ENCODE data around the gene CAB39L.

The CAB39L gene

GRCh38 chr13:49443704-49444523, at the start of gene CAB39L, which contains the start of gene SETDB2:
TSS of gene CAB39L (minus strand) at chr13:49444064. CDS start at chr13:49382910, 61,154 bp downstream.
TSS of gene SETDB2 (plus strand) at chr13:49444274. CDS start at chr13:49451894, 7,620 bp downstream.
- peak; percentile 96 to 100 (median 98) for DNase-seq

- no peak for DNase-seq
Measured at GRCh38 chr13:49488563-49488962, 44.7 kb upstream of the CAB39L start.

- no peak for DNase-seq
Measured at GRCh38 chr13:49481788-49482187, 37.9 kb upstream of the CAB39L start.

DNA sequence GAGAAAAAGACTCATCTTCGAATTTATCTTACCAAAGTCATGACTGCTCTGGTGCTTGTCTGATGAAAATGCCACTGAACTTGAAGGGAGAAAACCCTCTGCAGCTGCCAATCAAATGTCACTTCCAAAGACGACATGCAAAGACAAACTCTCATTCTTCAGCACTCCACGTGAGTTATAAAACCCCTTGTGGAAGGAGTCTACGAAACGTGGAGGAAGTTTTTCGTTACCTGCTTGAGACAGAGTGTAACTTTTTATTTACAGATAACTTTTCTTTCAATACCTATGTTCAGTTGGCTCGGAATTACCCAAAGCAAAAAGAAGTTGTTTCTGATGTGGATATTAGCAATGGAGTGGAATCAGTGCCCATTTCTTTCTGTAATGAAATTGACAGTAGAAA, 32.7 kb upstream of the CAB39L start:
- DNase-seq, result no peak

- no peak for DNase-seq
Measured at GRCh38 chr13:49472186-49472585, 28.3 kb upstream of the CAB39L start.

DNA sequence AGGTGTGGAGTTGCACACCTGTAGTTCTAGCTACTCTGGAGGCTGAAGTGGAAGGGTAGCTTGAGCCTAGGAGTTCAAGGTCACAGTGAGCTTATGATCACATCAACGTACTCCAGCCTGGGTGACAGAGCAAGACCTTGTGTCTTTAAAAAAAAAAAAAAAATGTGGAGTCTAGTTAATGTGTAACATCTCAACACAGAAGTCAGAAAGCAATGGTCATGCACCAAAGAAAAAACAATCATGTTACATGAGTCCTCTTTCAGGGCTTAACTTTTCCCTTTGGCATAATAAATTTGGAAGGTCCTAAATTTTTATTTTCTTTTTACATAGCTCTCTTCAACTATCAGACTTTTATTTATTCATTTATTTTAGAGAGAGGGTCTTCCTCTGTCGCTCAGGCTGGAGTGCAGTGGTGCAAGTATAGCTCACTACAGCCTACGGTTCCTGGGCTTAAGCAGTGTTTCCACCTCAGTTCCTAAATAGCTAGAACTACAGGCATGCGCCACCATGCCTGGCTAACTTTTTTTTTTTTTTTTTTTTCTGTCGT, 22.5 kb upstream of the CAB39L start:
- DNase-seq, result no peak

- DNase-seq, result no peak
Measured at GRCh38 chr13:49464621-49465325, 20.9 kb upstream of the CAB39L start.

DNA sequence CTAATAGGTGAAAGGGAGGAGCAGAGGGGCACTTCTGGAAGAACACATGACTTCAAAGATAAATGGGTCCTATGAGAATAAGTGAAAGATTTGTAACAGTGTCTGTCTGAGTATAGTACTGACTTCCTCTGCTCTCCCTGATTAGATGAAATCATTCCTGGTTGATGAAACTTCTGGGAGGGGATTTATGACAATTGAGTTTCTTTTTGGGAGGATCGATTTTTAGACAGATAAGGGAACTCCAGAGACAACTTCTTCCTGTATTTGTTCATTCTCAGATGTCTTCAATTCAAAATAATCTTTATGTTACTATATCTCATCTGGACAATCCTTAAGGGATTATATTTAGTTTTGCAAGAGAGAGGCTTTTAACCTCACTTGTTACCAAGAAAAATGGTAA, 20.2 kb upstream of the CAB39L start:
- DNase-seq, result no peak

DNA sequence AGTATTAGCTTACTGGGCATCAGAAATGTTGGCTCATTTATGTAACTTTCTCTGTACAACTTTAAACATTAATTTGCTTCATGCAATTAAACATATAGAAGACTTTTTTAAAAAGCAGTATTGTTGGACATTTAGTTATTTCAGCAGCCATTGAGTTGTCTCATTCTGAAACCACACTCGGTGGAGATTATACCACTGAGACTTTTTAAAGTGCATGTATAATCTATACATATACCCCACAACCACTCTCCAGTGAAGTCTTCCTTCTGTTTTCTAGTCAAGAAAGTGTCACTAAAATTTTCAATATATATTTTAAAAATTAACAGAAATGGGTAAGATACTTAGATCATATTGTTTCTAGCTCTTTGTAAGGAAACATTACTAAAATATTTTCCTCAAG, 15.7 kb upstream of the CAB39L start:
- no peak for DNase-seq

- no peak for DNase-seq
Measured at GRCh38 chr13:49457221-49457620, 13.4 kb upstream of the CAB39L start.

GRCh38 chr13:49456156-49456555, 12.3 kb upstream of the CAB39L start:
- no peak for DNase-seq

DNA sequence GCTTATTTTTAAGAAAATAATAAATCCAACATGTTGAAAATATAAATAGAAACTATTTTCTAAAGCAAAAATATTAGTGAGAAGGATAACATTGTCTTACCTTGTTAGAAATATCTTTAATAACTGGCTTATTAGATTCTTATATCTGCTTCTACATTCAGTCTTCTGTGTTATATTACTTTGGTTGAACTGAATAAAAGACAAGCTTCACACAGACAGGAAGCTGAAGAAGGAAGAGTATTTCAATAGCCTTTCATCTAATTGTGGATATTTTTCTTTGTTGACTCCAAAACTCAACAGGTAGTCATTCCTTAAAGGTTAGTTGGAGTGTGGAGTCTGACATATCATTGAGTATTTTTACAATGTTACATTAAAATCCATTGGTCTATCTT, 11.1 kb upstream of the CAB39L start:
- no peak for DNase-seq

DNA sequence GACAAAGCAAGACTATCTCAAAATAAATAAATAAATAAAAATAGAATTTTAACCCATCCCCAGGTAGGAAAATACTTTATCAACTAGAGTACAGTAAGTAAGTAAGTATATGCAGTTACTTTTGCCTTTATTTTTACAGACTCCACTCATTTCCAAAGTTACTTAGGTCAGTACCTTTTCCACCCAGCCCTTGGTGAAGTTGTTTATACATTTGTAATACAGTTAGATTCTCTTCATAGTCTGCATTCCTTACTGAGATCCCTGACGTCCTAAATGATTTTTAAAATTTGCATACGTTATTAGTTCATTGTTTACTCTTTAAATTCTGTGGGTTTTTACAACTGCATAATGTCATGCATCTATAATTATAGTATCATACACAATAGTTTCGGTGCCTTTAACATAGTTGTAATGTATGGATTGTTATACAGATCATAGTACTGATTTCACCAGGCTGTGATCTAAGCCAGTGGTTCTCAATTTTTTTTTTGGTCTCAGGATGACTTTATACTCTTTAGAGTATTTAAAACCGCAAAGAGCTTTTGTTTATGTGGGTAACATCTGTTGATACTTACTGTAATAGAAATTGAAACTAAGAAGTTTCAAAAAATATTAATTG, 10.6 kb upstream of the CAB39L start:
- no peak for DNase-seq

DNA sequence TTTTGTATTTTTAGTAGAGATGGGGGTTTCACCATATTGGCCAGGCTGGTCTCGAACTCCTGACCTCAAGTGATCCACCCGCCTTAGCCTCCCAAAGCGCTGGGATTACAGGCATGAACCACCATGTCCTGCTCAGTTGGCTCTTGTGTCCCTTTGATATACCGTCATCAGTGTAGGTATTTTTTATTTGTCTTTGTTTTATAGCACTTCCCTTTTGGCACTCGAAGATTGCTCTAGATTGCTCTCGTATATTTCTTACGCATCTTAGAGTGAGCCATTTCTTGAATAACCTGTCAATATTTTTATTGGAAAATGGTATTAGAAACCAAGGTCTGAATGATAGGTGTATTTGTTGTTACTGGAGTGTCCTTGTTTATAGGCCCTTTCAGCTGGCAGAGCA, 9.6 kb upstream of the CAB39L start:
- DNase-seq, result no peak

- DNase-seq, result no peak
Measured at GRCh38 chr13:49452725-49453457, 9.0 kb upstream of the CAB39L start.

- DNase-seq, result no peak
Measured at GRCh38 chr13:49450105-49450819, 6.4 kb upstream of the CAB39L start.

- DNase-seq, result no peak
Measured at GRCh38 chr13:49448753-49449152, 4.9 kb upstream of the CAB39L start.

DNA sequence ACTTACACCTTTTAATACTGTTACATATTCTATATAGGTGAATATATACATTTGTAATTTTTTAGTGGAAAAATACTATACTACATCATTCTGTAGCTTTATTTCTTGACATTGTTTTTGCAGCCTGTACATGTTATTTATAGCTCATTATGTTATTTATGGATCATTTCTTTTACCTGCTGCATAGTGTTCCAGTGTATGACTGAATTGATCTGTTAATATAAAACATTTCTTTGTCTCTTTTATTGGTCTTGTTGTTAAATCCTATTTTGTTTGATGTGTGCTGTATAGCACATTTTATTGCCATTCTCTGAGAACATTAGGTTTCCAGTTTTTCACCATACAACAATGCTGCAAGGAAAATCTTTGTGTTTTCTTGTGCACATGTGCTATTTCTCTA, 2.6 kb upstream of the CAB39L start:
- no peak for DNase-seq

DNA sequence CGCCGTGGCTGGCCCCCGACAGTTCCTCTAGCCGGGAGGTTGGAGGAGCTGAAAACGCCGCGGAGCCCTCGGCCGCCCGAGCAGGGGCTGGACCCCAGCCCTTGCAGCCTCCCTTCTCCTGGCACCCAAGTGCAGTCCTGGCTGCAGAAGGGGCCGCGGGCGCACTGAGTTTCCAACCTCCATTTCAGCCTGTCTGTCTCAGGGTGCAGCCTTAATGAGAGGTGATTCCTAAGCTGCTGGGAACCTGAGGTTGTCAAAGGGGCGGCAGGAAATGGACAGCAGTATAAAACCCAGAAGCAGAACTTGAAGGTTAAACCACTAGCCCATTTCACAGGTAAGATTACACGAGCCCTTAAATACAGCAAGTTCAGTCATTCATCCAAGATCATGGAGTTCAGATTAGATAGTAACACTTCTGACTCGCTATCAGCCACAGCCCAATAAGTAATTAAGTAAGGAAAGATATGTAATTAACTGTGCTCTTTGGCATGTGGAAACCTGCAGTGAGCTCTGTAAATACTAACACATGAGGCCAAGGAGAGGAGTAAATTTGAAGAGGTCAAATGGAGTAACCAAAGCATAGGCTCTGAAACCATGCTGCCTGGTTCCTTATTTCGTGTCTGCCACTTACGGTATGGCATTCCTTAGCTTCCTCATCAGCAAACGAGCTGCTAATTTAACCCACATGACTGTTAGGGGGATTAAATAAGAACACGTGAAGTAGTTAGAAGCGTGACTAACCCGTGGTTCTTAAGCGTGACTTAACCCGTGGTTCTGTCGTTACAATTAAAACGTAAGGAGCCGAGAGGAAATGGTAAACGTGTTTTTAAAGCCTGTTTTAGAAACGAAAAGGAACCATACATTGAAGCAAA, 896 bp upstream of the CAB39L start:
- DNase-seq, result peak in 5 of 6 experiments; percentile 14 to 79 (median 41)

DNA sequence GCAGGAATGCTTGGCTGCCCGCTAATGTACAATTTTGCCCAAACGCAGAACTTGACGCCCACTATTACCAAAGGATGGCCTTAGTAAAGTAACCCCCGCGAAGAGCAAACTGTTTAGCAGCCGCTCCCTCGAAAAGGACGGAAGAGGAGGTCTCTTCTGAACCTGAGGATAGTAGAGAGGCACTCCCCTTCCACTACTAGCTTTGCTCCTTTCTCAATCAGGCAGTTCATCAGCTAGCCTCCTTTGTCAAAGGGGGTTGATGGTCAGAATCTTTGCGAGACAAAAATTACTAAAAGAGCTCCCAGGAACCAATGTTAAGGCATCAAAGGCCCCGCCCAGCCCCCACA, 534 bp downstream of the CAB39L start:
- DNase-seq, result no peak

GRCh38 chr13:49441846-49442245, 2.0 kb downstream of the CAB39L start:
- no peak for DNase-seq

All from stimulated activated naive CD4-positive, alpha-beta T cell (primary cell).